Activated CD8-positive, alpha-beta T cell treated with anti-CD3 and anti-CD28 coated beads for 36 hours (primary cell): ENCODE data around the gene PDGFRA. TPM values are rescaled to one million over a fixed set of nuclear protein-coding genes. Genes with fewer than 3 reads are reported as not detected.
A peak's percentile ranks its signal among the peaks of the same experiment; 100 is the strongest.

Source experiments
- ATAC-seq: fragments of 200-7000 bp; cut with Tn5 transposase; one replicate; pipeline ENCODE4 v1.10.0; 2021; ENCODE audit warnings: mild to moderate bottlenecking, moderate library complexity
- CTCF ChIA-PET: fragments of 350-600 bp; sonication (Branson Sonifier 250); formaldehyde crosslinking; loops from one replicate; lab custom pipeline; 2021; ENCODE audit warnings: antibody characterized with exemption; lab: Charles Lee
- POLR2A ChIA-PET: fragments of 350-600 bp; sonication (Branson Sonifier 250); formaldehyde crosslinking; loops from one replicate; lab custom pipeline; 2021; ENCODE audit warnings: antibody characterized with exemption; lab: Charles Lee
- DNase-seq: peaks from one replicate; pipeline ENCODE4 v3.0.0-alpha.2; 2020
- H3K27ac Mint-ChIP-seq: one replicate; pipeline ENCODE4 v1.8.0; 2021; ENCODE audit warnings: mild to moderate bottlenecking, mixed read lengths
- H3K27me3 Mint-ChIP-seq: one replicate; pipeline ENCODE4 v1.8.0; 2021; ENCODE audit warnings: mixed read lengths
- H3K36me3 Mint-ChIP-seq: one replicate; pipeline ENCODE4 v1.8.0; 2021; ENCODE audit warnings: low read depth, mixed read lengths
- H3K4me1 Mint-ChIP-seq: one replicate; pipeline ENCODE4 v1.8.0; 2021; ENCODE audit warnings: low read depth, mixed read lengths
- H3K4me3 Mint-ChIP-seq: one replicate; pipeline ENCODE4 v1.8.0; 2021; ENCODE audit warnings: mild to moderate bottlenecking, moderate library complexity, mixed read lengths
- H3K9me3 Mint-ChIP-seq: one replicate; pipeline ENCODE4 v1.8.0; 2021; ENCODE audit warnings: mixed read lengths
- CTCF ChIP-seq: fragments of 200-600 bp; IDR thresholded peaks from one replicate; pipeline ENCODE4 v1.8.0; 2022; ENCODE audit warnings: antibody characterized with exemption, mild to moderate bottlenecking
- intact Hi-C: fragments of 100-400 bp; cut with micrococcal nuclease; formaldehyde crosslinking; loops from one replicate; pipeline ENCODE4 v1.10.0; 2022
- total RNA-seq, 2 experiments: library from RNA; stranded (reverse); gene quantifications; one replicate each; pipeline ENCODE4 v1.2.3, GENCODE V29; 2021

The PDGFRA gene
- total RNA-seq, 2 experiments from 2014 or later, result not detected

DNA sequence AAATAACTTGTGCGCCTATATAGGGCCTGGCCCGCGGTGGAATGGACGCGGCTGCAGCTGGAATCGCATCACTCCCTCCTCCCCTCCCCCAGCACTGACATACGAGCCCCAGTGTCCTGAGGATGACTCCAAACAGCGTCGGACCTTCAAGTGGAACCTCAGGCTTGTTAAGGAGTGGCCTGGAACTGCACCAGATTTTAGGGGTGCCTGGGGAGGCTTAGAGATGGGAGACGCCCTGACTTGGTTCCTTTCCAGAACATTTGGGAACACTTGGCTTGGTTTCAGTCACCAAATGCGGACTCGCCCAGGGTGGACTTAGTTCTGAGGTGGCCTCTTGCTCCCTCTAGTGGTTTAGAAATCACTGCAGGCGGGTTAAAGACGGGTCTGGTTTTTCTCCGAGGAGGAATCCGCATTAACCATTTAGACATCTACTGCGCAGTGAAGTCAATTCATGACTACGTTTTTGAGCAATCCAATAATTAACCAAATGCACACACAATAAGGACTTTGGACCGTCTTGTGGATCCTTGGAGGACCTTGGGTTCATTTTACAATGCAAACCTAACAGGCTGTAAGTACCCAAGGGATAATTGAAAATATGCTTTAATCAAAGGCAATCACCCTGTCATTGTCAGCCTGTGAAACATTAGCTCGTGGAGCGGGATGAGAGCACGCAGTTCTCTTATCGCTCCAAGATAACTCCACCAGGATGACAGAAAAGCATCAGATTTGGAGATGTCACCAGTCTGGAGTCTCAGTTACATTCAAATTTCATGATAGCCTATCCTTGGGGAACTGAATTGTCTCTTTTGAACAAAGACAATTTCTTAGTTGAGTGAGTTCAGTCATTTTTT, 11.2 kb upstream of the PDGFRA start:
- no peak overlapping the region for H3K27ac Mint-ChIP-seq
- POLR2A ChIA-PET, result no interaction called here
- H3K27me3 Mint-ChIP-seq, result peaks cover 28% of the 10 kb centered on the region
- peak overlapping the region; percentile 42 for H3K4me3 Mint-ChIP-seq
- TF ChIP-seq CTCF, result peak; percentile 89
- H3K36me3 Mint-ChIP-seq, result no peaks in the 10 kb centered on the region
- peak; percentile 83 for ATAC-seq
- no peaks in the 10 kb centered on the region for H3K9me3 Mint-ChIP-seq
- intact Hi-C loops, result loop anchor here (2.0 kb wide), 1 partner anchor 287 kb away; no protein-coding TSS in a partner anchor
- H3K4me1 Mint-ChIP-seq, result peaks cover 3% of the 10 kb centered on the region
- CTCF ChIA-PET, result interaction anchor here (0.7 to 6.2 kb wide), 17 partner anchors 10 to 1673 kb away, joined by 3 to 116 read pairs (median 4); no protein-coding TSS in a partner anchor
- DNase-seq, result peak; percentile 67

DNA sequence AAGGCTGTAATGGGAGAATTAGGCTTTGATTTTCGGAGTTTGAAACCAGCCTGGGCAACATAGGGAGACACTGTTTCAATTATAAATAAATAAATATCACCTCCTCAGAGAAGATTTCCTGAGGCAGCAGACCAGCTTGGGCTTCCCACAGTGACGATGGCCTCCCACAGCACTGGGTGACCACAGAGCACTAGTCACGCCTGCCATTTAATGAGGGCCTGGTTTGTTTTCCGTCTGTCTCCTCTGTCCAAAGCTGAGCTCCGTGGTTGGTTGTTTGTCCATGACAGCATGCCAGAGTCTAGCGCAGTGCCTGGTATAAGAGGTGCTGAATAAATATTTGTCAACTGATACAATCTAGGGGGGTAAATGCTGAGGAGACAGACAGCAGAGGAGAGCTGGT, 10.4 kb upstream of the PDGFRA start:
- ChIA-PET POLR2A (no interaction called here), CTCF (interaction anchor here (0.7 to 6.2 kb wide), 13 partner anchors 9 to 1673 kb away, joined by 3 to 116 read pairs (median 4); no protein-coding TSS in a partner anchor)
- H3K36me3 Mint-ChIP-seq, result no peaks in the 10 kb centered on the region
- TF ChIP-seq CTCF, result no peak
- peaks cover 31% of the 10 kb centered on the region for H3K27me3 Mint-ChIP-seq
- no peak for DNase-seq
- no peak for ATAC-seq
- H3K9me3 Mint-ChIP-seq, result no peaks in the 10 kb centered on the region
- H3K27ac Mint-ChIP-seq, result no peak overlapping the region
- H3K4me3 Mint-ChIP-seq, result no peak overlapping the region
- intact Hi-C loops, result loop anchor here (2.0 kb wide), 1 partner anchor 288 kb away; no protein-coding TSS in a partner anchor
- peaks cover 3% of the 10 kb centered on the region for H3K4me1 Mint-ChIP-seq

GRCh38 chr4:54224996-54225597, 4.0 kb upstream of the PDGFRA start:
- intact Hi-C loops, result loop anchor here (5.0 kb wide), 2 partner anchors 123 to 318 kb away; partner anchors contain the start of gene GSX2
- no peak for TF ChIP-seq CTCF
- no peaks in the 10 kb centered on the region for H3K9me3 Mint-ChIP-seq
- POLR2A ChIA-PET, result no interaction called here
- DNase-seq, result no peak
- no peak overlapping the region for H3K4me3 Mint-ChIP-seq
- peaks cover 67% of the 10 kb centered on the region for H3K27me3 Mint-ChIP-seq
- CTCF ChIA-PET, result interaction anchor here (1.2 to 5.1 kb wide), 4 partner anchors 8 to 316 kb away, joined by 3 to 25 read pairs (median 10); no protein-coding TSS in a partner anchor
- no peak for ATAC-seq
- H3K4me1 Mint-ChIP-seq, result peaks cover 23% of the 10 kb centered on the region
- H3K36me3 Mint-ChIP-seq, result no peaks in the 10 kb centered on the region
- H3K27ac Mint-ChIP-seq, result no peak overlapping the region

GRCh38 chr4:54225598-54226403, 3.3 kb upstream of the PDGFRA start:
- DNase-seq (no peak), ATAC-seq (no peak)
- peak overlapping the region; percentile 52 for H3K4me3 Mint-ChIP-seq
- no peak for TF ChIP-seq CTCF
- H3K4me1 Mint-ChIP-seq, result peaks cover 26% of the 10 kb centered on the region
- H3K9me3 Mint-ChIP-seq, result no peaks in the 10 kb centered on the region
- H3K27ac Mint-ChIP-seq, result no peak overlapping the region
- no peaks in the 10 kb centered on the region for H3K36me3 Mint-ChIP-seq
- intact Hi-C loops, result loop anchor here (5.0 kb wide), 2 partner anchors 124 to 318 kb away; partner anchors contain the start of gene GSX2
- H3K27me3 Mint-ChIP-seq, result peaks cover 71% of the 10 kb centered on the region
- ChIA-PET POLR2A (no interaction called here), CTCF (interaction anchor here (1.2 to 5.1 kb wide), 4 partner anchors 8 to 317 kb away, joined by 3 to 25 read pairs (median 10); no protein-coding TSS in a partner anchor)
